Hippocampal formation (tissue), 2 donors: ENCODE results near the gene MICOS13.

Experiments used
- DNase-seq, 2 donors: peaks; one replicate each; lab custom pipeline; 2025; lab: John Stamatoyannopoulos, UW

MICOS13 gene

GRCh38 chr19:5687360-5688198 lies 7.3 kb upstream of the MICOS13 start:
- DNase-seq: no peak

GRCh38 chr19:5686647-5687359 lies 6.5 kb upstream of the MICOS13 start:
- DNase-seq: peak; percentile 69 to 88

GRCh38 chr19:5686326-5686646 lies 6.0 kb upstream of the MICOS13 start:
- DNase-seq: no peak

- DNase-seq: no peak
These were observed 4.5 kb upstream of the MICOS13 start for GRCh38 chr19:5684694-5685430.

GRCh38 chr19:5683177-5683886 lies 3.0 kb upstream of the MICOS13 start:
- no peak for DNase-seq

- no peak for DNase-seq
These were observed 1.8 kb upstream of the MICOS13 start for GRCh38 chr19:5682107-5682482.

GRCh38 chr19:5681391-5682106 lies 1.2 kb upstream of the MICOS13 start:
- DNase-seq: no peak

GRCh38 chr19:5680084-5680436 lies 256 bp downstream of the MICOS13 start:
- DNase-seq: no peak

GRCh38 chr19:5679289-5680083 lies 830 bp downstream of the MICOS13 start:
- DNase-seq: no peak

GRCh38 chr19:5678071-5678718 lies 2.1 kb downstream of the MICOS13 start:
- no peak for DNase-seq

- DNase-seq: no peak
These were observed 2.7 kb downstream of the MICOS13 start for GRCh38 chr19:5677580-5677979.

GRCh38 chr19:5677136-5677535 lies 3.2 kb downstream of the MICOS13 start:
- DNase-seq: no peak

GRCh38 chr19:5676772-5677105 lies 3.6 kb downstream of the MICOS13 start:
- no peak for DNase-seq

GRCh38 chr19:5676105-5676771 lies 4.1 kb downstream of the MICOS13 start:
- DNase-seq: no peak

- DNase-seq: no peak
These were observed 5.6 kb downstream of the MICOS13 start for GRCh38 chr19:5674714-5675113.

GRCh38 chr19:5673752-5674151 lies 6.6 kb downstream of the MICOS13 start:
- no peak for DNase-seq

GRCh38 chr19:5672708-5673459 lies 7.4 kb downstream of the MICOS13 start:
- no peak for DNase-seq

- no peak for DNase-seq
These were observed 8.7 kb downstream of the MICOS13 start for GRCh38 chr19:5671600-5671999.

GRCh38 chr19:5669212-5669611 lies 11.1 kb downstream of the MICOS13 start:
- DNase-seq: no peak
